ENCODE measurements around the gene SLC1A5.
A peak's percentile ranks its signal among the peaks of the same experiment; 100 is the strongest.
"Not testable (repeated sequence)": the region's sequence is repeated elsewhere in the genome, so short reads cannot be mapped to it uniquely, and the experiment has no call there.

SLC1A5 gene

DNA sequence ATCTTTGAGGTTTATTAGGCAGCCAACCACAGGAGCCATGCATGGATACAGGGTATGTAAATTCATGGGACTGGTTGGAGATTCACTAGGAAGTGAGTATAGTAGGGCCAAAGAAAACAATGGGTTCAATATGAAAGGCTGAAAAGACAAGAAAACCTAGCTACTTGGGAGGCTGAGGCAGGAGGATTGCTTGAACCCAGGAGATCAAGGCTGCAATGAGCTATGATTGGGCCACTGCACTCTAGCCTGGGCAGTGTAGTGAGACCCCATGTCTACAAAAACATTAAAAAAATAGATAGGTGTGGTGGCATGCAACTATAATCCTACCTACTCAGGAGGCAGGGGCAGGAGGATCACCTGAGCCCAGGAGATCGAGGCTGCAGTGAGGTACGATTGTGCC, 10.3 kb upstream of the SLC1A5 start:
- DNase-seq (ENCODE audit: low spot score) = no peak

DNA sequence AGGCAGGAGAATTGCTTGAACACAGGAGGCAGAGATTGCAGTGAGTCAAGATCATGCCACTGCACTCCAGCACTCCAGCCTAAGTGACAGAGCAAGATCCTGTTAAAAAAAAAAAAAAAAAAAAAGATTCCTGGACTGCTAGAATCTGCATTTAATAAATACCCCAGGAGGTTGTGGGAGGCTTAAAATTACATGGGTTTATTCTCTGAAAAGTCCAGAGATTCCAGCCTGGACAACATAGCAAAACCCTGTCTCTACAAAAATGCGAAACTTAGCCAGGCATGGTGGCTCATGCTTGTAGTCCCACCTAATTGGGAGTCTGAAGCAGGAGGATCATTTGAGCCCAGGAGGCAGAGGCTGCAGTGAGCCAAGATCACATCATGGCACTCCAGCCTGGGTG, 9.5 kb upstream of the SLC1A5 start:
- DNase-seq (ENCODE audit: low spot score) = no peak

DNA sequence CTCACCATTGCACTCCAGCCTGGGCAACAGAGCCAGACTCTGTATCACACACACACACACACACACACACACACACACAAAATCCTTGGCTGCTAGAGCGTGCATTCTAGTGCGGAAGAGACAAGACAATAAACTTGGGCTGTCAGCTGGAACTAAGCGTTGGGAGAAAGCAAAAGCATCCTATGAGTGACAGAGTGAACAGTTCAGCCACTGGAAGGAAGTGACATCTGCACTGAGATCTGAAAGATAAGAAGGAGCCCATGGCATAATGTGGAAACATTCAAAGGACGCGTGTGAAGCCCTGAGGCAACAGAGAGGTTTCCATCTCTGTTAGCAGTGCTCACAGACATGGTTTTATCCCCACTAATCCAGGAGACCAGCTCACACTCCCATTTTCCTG, 3.5 kb upstream of the SLC1A5 start:
- DNase-seq (ENCODE audit: low spot score) = no peak

DNA sequence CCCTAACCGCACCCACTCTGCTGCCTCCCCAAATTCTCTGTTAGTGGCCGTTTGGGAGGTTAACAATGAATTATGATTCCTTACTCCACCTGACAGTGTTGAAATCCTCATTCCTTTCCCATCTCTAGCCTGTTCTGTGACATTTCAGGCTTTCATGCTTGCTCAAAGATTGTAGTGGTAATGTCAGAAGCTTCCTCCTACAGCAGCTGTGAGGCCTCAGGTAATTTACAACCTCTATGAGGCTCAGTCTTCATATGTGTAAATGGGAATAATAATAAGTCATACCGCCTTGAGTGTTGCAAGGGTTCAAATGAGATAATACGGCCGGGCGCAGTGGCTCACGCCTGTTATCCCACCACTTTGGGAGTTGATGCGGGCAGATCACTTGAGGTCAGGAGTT, 977 bp upstream of the SLC1A5 start:
- no peak for DNase-seq (ENCODE audit: low spot score)

DNA sequence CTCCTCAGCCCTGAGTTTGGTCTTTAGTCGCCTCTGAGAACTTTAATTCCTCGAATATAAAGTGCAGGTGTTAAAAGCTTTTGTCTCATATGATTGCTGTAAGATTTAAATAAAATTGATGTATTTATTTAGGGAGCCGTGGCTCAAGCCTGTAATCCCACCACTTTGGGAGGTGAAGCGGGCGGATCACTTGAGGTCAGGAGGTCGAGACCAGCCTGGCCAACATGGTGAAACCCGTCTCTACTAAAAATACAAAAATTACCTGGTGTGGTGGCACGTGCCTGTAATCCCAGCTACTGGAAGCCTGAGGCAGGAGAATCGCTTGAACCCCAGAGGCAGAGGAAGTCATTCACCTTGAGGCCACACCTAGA, 559 bp upstream of the SLC1A5 start:
- no peak for DNase-seq (ENCODE audit: low spot score)

DNA sequence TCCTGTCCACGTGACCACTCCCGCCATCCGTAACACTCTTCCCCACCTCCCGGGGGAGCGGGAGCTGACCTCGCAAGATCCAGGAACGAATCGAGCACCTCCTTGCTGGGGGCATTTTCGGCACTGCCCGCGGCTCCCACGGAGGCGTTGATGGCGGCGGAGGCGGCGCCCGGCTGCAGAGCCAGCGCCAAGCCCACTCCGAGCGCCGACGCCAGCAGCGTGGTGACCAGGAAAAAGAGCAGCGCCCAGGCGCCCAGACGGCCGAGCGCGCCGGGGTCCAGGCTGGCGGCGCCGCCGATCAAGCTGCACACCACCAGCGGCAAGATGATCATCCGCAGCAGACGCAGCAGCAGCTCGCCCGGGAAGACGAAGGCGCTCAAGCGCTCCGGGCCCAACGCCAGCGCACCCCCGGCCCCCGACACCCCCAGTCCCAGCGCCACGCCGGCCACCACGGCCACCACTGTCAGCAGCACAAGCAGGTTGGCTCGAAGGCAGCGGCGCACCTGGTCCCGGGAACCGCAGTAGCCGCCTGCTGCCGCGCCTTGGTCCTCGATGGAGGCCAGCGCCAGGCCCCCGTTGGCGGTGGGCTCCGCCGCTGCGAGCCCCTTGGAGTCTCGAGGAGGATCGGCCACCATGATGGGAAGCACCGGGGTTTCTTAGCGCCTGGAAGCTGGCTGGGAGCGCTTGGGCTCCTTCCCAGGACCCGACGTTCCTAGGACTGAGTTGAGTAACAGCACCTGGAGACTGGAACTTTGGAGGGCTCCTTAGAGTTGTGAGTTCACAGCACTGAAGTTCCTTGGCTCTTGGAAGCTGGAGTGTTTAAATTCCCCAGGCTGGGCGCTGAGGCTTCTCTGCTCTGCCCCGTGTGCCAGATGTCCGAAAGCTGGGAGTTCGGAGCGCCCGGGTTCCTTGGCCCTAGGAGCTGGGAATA, 798 bp downstream of the SLC1A5 start:
- peak; percentile 52 for DNase-seq (ENCODE audit: low spot score)

DNA sequence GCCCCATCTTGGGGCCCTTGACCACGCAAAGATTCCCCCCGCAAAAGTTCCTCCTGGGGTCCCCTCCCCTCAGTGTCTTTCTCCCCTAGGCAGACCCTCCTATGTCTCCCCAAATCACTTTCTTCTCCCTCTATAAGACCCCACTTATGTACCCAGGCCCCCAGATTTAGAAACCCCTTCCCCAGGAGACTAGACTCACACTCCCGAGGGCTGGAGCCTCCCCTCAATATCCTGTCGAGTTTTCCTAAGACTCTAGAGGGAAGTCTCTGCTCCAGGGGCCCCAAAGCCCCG, 1.4 kb downstream of the SLC1A5 start:
- DNase-seq (ENCODE audit: low spot score) = no peak

DNA sequence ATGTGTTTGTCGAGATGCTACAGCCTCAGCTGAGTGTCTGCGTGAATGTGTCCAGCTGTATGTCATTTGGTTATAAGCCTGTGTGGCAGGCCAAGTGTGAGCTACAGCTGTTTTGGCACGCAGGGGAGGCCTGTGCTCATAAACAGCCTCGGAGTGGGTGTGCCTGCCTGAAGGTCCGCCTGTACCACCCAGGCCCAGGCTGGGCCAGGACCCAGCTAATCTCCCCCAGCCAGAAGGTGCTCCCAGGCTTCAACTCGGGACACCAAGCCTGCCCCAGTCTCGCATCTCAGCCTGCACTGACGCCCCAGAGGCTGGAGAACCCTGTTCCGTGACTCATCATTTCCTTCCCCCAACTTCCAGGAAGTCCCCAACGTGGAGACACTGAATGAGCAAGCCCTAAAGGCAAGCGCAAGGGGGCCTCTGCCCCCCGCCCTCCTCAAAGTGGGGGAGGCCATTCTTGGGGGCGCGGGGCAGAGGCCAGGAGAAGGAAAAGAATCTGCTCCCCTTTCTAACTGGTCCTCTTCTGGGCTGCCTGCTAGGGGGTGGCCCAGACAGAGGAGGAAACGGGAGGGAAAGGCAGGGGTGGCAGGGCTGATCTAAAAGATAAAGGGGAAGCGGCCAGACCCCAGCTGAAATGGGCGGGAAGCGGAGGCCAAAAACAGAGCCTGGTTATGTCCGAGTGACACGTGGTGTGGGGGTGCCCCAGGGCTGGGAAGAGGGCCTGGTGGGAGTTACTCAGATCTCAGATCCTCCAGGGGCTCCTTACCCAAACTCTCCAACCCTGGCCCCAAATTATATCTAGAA, 2.0 kb downstream of the SLC1A5 start:
- DNase-seq (ENCODE audit: low spot score) = peak; percentile 81

DNA sequence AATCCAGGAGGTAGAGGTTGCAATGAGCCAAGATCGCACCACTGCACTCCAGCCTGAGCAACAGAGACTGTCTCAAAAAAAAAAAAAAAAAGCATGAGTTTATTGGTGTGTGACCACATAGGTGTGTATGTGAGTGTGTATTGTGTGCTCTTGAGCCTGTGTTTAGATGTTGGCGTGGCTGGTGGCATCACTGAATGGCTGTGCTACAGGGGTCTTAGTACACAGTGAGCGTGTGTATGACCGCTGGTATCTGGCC, 2.5 kb downstream of the SLC1A5 start:
- DNase-seq (ENCODE audit: low spot score) = no peak

DNA sequence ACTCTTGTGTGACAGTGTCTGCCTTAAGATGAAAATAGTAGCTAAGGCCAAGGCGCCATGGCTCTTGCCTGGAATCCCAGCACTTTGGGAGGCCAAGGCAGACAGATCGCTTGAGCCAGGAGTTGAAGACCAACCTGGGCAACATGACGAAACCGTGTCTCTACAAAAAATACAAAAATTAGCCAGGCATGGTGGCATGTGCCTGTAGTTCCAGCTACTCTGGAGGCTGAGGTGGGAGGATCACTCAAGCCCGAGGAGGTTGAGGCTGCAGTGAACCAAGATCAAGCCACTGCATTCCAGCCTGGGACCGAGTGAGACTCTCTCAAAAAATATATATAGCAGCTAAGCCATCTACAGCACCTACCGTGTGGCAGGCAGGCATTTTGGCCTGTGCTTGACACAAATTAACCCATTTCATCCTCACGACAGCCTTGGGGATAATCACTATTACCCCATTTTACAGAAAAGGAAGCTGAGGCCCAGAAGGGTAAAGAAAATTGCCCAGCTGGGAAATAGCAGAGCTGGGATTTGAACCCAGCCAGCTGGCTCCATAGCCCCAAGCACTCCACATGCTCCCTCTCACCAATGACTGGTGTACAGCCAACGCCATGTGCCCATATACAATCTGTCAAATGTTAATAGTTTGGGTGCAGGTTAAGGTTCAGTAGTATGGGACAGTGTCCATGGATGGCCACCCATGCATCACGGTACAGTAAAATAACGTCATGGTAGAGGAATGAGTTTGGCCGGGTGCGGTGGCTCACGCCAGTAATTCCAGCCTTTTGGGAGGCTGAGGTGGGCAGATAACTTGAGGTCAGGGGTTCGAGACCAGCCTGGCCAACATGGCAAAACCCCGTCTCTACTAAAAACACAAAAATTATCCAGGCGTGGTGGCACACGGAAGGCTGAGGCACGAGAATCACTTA, 3.1 kb downstream of the SLC1A5 start:
- DNase-seq (ENCODE audit: low spot score) = no peak

DNA sequence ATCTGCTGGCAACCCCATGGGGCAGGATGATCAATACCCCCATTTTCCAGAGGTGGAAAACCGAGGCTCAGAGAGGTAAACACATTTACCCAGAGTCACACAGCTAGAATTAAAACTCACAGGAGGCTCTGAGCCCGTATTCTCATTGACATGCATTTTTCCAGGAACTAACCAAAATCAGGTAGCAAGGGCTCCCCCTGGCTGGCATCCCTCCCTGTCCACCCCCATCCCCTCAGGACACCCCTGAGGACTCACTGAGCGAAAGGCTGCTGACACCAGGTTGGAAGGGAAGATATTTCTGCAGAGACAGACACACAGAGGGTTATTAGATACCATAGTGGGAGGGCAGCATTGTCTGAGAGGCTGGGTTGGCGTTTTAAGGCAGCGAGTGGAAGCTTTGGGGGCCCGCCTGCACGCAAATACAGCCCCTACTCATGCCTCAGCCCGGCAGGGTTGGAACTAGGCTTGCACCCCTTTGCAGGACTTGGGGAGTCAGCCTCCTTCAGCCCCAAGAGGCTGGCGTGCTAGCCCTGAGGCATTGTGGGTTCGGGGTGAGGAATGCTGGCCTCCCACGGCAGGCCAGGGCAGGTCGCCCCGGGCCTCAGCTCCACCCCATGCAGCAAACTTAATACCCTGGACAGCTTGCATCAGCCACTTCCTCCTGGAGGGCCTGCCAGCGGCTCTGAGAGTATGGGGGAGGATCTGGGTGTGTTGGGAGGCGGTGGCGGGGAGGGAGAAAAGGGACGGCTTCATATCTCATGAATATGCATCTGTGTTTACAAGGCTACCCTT, 3.9 kb downstream of the SLC1A5 start:
- DNase-seq (ENCODE audit: low spot score) = peak; percentile 82

DNA sequence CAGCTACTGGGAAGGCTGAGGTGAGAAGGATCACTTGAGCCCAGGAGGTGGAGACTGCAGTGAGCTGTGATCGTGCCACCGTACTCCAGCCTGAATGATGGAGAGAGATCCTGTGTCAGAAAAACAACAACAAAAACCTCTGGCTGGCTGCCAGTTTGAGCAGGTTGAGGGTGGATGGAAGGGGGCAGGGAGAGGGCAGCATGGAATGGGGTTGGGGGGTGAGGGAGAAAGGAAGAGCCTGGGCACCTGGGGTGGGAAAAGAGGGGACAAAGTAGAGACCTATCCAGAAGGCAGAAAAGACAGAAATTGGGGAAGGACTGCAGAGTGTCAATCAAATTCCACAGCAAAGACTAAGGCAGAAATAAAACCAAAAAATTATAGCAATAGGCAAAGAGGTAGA, 4.7 kb downstream of the SLC1A5 start:
- no peak for DNase-seq (ENCODE audit: low spot score)

DNA sequence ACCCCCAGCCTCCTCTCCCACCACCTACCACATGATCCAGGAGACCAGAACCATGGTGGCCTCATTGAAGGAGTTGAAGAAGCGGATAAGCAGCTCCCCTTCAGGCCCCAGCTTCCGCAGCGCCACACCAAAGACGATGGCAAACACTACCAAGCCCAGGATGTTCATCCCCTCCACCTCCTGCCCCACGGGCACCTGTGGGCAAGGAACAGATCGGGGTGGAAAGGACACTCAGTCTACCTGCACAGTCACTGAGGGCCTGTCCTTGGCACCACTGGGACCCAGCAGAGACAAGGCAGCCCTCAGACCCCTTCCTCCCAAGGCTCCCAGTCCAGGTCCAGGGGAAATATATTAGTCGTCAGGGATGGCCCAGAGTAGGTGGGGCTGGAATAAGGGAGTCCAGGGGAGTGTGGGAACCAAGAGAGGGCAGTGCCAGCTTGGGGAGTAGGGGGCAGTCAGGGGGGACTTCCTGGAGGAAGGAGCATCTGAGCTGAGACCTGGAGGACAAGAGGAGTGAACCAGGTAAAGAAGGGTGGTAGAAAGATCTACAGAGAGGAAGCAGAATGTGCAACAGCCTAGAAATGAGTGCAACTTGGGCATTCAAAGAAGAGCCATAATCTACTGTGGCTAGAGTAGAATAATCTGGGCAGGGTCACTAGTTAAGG, 5.9 kb downstream of the SLC1A5 start:
- DNase-seq (ENCODE audit: low spot score) = no peak

DNA sequence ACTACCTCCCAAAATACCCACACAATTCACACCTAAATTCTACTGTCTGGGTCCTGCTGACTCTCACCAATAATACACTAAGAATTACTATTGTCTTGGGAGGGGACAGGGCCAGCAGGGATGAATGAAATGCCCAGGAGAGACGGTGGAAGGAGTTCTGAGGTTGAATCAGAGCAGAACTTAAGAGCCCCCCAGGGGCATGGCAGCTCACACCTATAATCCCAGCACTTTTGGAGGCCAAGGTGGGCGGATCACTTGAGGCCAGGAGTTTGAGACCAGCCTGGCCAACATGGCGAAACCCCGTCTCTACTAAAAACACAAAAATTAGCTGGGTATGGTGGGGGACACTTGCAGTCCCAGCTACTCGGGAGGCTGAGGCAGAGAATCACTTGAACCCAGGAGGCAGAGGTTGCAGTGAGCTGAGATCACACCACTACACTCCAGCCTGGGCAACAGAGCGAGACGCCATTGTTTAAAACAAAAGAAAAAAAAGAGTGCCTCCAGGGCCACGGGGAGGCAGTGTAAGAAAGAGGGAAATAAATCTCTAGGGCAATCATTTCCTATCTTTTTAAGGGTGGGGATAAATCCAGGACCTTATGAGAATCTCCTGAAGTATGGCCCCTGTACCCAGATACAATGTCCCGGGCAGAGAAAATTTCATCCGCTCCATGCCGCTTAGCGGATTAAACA, 10.3 kb downstream of the SLC1A5 start:
- not testable (repeated sequence) for DNase-seq (ENCODE audit: low spot score)

DNA sequence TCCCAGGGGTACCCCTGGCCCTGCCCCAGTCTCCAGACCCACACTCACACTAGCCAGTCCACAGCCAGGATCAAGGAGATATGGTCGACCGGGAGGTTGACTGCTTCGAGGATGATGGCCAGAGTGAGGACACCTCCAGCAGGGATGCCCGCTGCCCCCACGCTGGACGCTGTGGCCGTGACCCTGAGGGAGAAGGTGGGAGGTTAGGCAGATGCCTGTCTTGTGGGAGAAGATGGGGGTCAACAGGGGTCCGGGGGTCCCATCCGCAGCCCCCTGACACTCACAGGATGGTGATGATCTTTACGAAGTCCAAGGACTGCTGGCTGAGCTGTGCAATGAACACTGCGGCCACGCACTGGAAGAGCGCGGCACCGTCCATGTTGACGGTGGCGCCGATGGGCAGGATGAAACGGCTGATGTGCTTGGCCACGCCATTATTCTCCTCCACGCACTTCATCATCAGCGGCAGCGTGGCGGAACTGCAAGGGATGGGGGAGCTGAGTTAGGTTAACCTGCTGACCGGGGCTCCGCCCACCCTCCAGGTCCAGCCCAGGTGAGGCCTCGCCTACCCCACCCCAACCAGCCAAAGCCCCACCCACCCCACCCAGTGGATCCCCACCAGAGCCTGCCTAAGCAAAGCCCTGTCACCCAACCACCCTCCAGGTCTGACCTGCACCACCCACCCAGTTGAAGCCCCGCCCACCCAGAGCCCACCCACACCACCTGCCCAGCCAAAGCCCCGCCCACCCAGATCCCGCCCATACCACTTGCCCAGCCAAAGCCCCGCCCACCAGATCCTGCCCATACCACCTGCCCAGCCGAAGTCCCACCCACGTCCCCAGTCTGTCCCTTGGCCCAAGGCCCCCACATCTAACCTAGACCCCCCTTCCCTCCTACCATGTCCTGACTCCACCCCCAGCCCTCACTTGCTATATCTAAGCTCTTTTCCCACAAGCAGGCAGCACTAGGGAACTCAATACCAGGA, 11.2 kb downstream of the SLC1A5 start:
- DNase-seq (ENCODE audit: low spot score) = no peak

DNA sequence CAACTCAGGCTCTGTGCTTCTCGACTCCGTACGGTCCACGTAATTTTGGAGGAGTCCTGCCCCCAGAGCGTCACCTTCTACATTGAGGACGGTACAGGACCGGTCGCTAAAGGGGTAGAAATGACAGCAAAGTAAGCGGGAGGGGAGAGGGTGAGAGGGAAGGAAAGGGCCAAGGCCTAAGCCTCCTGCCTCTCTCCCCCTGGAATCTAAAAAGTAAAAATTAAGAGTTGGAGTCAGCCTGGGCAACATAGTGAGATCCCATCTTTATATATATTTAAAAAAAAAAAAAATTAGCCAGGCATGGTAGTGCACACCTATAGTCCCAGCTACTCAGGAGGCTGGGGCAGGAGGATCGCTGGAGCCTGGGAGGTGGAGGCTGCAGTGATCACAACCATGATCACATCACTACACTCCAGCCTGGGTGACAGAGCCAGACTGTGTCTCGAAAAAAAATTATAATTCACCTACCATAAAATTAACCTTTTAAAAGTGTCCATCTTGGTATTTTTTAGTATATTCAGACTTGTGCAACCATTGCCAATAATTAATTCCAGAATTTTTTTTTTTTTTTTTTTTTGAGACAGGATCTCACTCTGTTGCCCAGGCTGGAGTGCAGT, 12.6 kb downstream of the SLC1A5 start:
- DNase-seq (ENCODE audit: low spot score) = no peak

DNA sequence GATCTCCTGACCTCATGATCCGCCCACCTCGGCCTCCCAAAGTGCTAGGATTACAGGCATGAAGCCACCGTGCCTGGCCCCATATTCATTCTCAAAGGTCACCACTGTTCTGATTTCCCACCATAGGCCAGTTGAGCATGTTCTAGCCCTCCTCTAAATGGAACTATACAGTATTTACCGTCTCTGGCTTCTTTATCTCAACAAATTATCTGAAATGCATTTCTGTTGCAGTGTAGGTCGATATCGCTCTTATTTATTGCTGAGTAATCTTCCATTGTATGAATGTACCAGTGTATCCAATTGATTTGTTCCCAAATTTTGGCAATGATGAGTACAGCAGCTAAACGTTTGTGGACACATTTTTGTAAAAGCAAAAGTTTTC, 15.4 kb downstream of the SLC1A5 start:
- no peak for DNase-seq (ENCODE audit: low spot score)

DNA sequence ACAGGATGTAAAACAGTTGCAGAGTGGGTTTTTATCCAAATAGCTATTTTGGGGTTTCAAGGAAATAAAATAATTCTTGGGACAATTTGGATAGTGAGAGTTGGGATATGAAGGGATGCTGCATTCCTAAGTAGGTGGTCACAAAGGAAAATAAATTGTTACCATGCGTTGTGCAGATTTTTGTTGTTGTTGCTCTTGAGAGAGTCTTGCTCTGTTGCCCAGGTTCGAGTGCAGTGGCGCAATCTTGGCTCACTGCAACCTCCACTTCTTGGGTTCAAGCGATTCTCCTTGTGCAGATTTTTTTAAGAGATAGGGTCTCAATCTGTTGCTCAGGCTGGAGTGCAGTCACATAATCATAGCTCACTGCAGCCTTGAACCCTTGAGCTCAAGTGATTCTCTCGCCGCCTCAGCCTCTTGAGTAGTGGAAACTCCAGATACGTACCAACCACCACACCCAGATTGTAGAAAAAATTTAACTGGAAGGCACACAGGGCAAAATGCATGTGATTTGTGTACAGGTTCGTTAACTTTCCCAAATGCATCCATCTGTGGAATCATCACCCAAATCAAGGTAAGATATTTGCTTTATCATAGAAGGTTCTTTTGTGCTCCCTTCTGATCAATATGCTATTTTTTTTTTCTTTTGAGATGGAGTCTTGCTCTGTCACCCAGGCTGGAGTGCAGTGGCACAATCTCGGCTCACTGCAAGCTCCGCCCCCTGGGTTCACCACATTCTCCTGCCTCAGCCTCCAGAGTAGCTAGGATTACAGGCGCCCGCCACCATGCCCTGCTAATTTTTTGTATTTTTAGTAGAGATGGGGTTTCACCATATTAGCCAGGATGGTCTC, 16.0 kb downstream of the SLC1A5 start:
- no peak for DNase-seq (ENCODE audit: low spot score)

Measured in AG08395 (cell line).